ENCODE data around the gene EVX2.

Gene EVX2

GRCh38 chr2:176094349-176094748, 10.6 kb upstream of the EVX2 start:
- no peak for DNase-seq

- no peak for DNase-seq
Measured at GRCh38 chr2:176093898-176094249, 10.1 kb upstream of the EVX2 start.

GRCh38 chr2:176093145-176093897, 9.6 kb upstream of the EVX2 start:
- DNase-seq = no peak

GRCh38 chr2:176092270-176093144, 8.7 kb upstream of the EVX2 start, which contains the start of gene HOXD13:
Gene HOXD13, plus strand, starts transcription at chr2:176092721. Its CDS starts 170 bp downstream, at chr2:176092891.
- DNase-seq = no peak

- peak; percentile 17 for DNase-seq
Measured at GRCh38 chr2:176091329-176092258, 7.8 kb upstream of the EVX2 start.

GRCh38 chr2:176090862-176091261, 7.1 kb upstream of the EVX2 start:
- no peak for DNase-seq

GRCh38 chr2:176089843-176090395, 6.2 kb upstream of the EVX2 start:
- DNase-seq = no peak

GRCh38 chr2:176088937-176089842, 5.4 kb upstream of the EVX2 start:
- no peak for DNase-seq

- no peak for DNase-seq
Measured at GRCh38 chr2:176088048-176088936, 4.5 kb upstream of the EVX2 start.

GRCh38 chr2:176087330-176088047, 3.7 kb upstream of the EVX2 start:
- no peak for DNase-seq

- DNase-seq = no peak
Measured at GRCh38 chr2:176085861-176086771, 2.4 kb upstream of the EVX2 start.

GRCh38 chr2:176085120-176085788, 1.5 kb upstream of the EVX2 start:
- DNase-seq = no peak

- DNase-seq = no peak
Measured at GRCh38 chr2:176084611-176085119, 903 bp upstream of the EVX2 start.

- DNase-seq = no peak
Measured at GRCh38 chr2:176082824-176083751, 674 bp downstream of the EVX2 start.

GRCh38 chr2:176082525-176082823, 1.3 kb downstream of the EVX2 start:
- no peak for DNase-seq

GRCh38 chr2:176081837-176082524, 1.8 kb downstream of the EVX2 start:
- no peak for DNase-seq

Data from MV-4-11 (cell line).